GM12801 (cell line): ENCODE results near the gene HDHD5.

Experiments
- CTCF ChIP-seq: IDR thresholded peaks from one replicate; pipeline ENCODE4 v1.5.1; 2011; ENCODE audit warnings: control low read depth; ENCODE audit not compliant: insufficient read length; ENCODE audit errors: extremely low read depth

Gene HDHD5

DNA sequence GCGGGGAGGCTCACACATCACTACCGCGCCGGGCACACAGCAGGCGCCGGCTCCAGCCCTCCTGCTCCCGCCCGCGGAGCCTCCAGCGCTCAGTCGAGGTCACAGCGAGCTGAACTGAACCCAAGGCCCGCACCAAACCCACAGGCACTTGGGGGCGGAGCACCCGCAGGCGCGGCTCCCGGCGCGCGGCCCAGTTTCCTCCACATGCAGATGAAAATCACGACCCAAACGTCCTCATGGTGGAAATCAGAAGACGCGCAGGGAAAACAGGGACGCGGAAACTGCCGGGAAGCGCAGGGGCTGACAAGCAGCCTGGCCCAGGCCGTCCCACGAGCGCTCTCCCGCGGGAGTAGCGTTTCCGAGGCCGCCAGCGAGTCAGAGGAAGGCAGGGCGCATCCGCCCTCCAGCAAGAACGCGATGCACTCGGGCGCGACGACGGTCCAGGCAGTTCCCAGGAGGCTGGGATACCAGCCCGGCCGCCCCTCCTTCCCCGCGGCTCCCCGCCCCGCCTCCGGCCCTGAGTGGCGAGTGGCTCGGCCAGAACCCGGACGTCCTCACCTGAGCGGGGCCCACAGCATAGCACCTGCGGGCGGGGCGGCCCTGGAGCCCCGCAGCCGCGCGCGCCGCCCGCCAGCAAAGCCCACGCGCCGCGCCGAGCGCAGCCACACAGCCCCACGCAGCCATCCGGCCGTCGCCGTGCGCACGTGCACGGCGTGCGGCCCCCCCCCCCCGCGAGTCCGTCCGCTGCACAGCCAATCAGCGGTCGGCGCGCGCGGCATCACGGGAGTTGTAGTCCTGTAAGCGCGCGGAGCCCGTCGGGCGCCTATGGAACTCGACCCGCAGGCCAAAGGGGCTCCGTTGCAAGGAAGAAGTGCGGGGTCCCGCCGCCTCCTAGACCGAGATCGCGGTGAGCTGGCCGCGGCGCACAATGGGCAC lies at the start of gene HDHD5:
HDHD5 (minus strand) TSS at position 710 of the 936 bp plus-strand sequence; CDS start at position 684, 26 bp downstream.
- no peak for TF ChIP-seq CTCF

- no peak for TF ChIP-seq CTCF
Measured at GRCh38 chr22:17205432-17205831, 46.4 kb upstream of the HDHD5 start.

DNA sequence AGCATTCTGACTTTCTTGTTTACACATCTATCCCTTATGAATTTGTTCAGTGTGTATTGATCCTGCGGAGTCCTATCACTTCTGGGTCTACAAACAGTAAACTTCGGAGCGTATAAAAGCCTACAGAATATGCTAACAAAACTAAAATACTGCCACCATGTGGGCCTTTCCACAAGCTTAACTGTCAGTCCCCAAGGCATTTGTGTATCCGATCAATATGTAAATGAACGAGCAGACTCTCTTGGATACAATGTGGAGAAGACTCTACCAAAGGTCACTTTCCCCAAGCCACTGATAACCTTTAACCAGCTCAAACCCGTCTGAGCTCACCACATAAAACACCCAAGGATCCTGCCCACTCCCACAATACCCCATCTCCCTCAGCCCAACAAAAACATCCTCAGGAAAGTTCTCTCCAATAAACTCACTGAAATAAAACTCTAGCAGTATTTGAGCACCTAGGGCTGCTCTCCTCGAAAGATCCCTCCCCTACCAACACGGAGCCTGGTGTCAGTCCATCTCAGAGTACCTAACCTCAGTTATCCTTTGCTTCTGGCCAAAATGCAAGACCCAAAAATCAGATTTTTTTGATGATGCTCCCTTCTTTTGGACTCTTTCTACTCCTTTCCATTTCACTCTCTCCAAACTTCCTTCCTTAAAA lies 42.3 kb upstream of the HDHD5 start:
- TF ChIP-seq CTCF, result no peak

GRCh38 chr22:17199003-17199731 lies 40.1 kb upstream of the HDHD5 start:
- no peak for TF ChIP-seq CTCF

DNA sequence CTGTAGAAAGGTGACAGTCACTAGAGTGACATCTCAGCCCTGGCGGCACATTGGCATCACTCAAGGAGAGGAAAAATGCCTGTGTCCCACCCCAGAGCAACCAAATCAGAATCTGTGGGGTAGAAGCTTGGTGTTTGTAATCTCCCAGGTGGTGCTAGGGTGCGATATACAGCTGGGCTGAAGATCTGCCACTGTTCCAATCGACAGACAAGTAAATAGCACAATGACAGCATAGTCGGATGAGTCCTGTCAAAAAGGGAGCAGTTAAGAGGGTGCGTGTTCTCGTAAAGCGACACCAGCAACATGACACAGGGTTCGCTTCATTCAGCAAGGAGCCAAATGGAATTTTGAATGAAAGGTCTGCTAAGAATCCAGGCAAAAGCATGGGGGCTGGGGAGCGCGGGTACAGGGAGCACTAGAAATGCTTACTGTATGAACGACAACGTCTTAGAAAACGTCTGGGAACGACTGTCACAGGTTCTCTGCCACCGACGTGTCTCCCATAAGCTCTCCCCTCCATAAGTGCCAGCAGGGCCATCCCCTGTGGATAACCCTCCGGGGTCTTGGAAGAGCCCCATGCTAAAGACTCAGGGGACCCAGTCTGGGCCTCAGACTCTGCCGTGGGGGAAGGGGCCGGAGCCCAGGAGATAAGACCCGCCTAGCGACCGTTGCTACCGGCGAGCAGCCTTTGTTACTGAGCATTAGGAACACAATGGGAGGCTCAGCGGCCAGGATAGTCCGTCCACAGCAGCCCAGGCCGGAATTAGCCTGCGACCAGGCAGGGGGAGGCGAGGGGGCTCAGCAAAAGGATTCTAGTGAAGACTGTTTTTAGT lies 39.3 kb upstream of the HDHD5 start:
- no peak for TF ChIP-seq CTCF

- TF ChIP-seq CTCF, result no peak
Measured at GRCh38 chr22:17194213-17194612, 35.1 kb upstream of the HDHD5 start.
